ENCODE results near the gene DNAJC1. TPM values are rescaled to one million over a fixed set of nuclear protein-coding genes. Genes with fewer than 3 reads are reported as not detected.
"Not testable (repeated sequence)": the region's sequence is repeated elsewhere in the genome, so short reads cannot be mapped to it uniquely, and the experiment has no call there.

Gene DNAJC1
- total and polyA plus RNA-seq, 2 of the 4 experiments (the other 2 are of a cell fraction): 12.7 to 13.3 TPM

- dilution Hi-C loops (cut with HindIII; ENCODE audit: low sequenced_read_pairs, unreplicated experiment) (no loop called here), in situ Hi-C loops (cut with MboI; ENCODE audit: low sequenced_read_pairs) (no loop called here), intact Hi-C loops (cut with micrococcal nuclease) (no loop called here)
- no peak overlapping the region for H4K91ac ChIP-seq (ENCODE audit: insufficient read depth, low read depth, low read length)
- ATAC-seq (ENCODE audit: low read depth) (no peak), DNase-seq (no peak)
- no peak overlapping the region for H3K14ac ChIP-seq (replicated peaks; ENCODE audit: low read depth, low read length)
- H4K8ac ChIP-seq (ENCODE audit: low read depth in 2 of 2, low read length in 2 of 2): no peak overlapping the region
- no peak overlapping the region for H2BK20ac ChIP-seq (ENCODE audit: low read depth, low read length)
- no peak overlapping the region for H2AK9ac ChIP-seq (replicated peaks; ENCODE audit: low read depth, low read length, poor library complexity)
- no peak overlapping the region for H2BK15ac ChIP-seq (ENCODE audit: low read depth, low read length)
- no peaks in the 10 kb centered on the region for H3K9me1 ChIP-seq (ENCODE audit: insufficient read depth, low read length)
- no peak overlapping the region for H4K5ac ChIP-seq (ENCODE audit: low read depth, low read length)
- WGBS, 2 experiments (ENCODE audit: extremely low coverage in 2 of 2, insufficient read length in 1 of 2): no CpG with 5 or more reads among the region's 5 CpGs
- no peak overlapping the region for H2AK5ac ChIP-seq (ENCODE audit: low read depth, low read length)
- BruUV-seq (replicated peaks): no TSS peak
- H3K27me3 ChIP-seq (ENCODE audit: control insufficient read depth, insufficient read depth, low read length): no peaks in the 10 kb centered on the region
- H3K56ac ChIP-seq (ENCODE audit: extremely low read depth, insufficient read depth, low read length): no peak overlapping the region
- ChIA-PET POLR2A (ENCODE audit: unreplicated experiment) (no interaction called here), CTCF (no interaction called here)
- no peaks in the 10 kb centered on the region for H3K79me1 ChIP-seq (ENCODE audit: low read depth in 1 of 2, low read length in 2 of 2)
- H3K9me3 ChIP-seq (ENCODE audit: control insufficient read depth, insufficient read depth, low read length): peaks cover 2% of the 10 kb centered on the region; the same call in 1 of the 2 replicates
- no peak overlapping the region for H2AFZ ChIP-seq (replicated peaks; ENCODE audit: low read length, poor library complexity)
- no peaks in the 10 kb centered on the region for H4K20me1 ChIP-seq (ENCODE audit: insufficient read depth, low read length)
- no peak overlapping the region for H3K18ac ChIP-seq (ENCODE audit: low read depth, low read length)
- H3K27ac ChIP-seq (ENCODE audit: insufficient read depth, low read length): no peak overlapping the region
- H2BK120ac ChIP-seq (ENCODE audit: low read depth, low read length): no peak overlapping the region
- H3K36me3 ChIP-seq (ENCODE audit: control insufficient read depth, insufficient read depth, low read length): peaks cover 3% of the 10 kb centered on the region
- H3K4me3 ChIP-seq (ENCODE audit: insufficient read depth, low read depth, low read length): no peak overlapping the region
- TF ChIP-seq CEBPB (IDR thresholded peaks at IDR 0.05; ENCODE audit: low read depth, low read length) (no peak), POLR2A (IDR thresholded peaks at IDR 0.05; ENCODE audit: low read depth, low read length) (no peak), RCOR1 (IDR thresholded peaks at IDR 0.05; ENCODE audit: insufficient replicate concordance, low read length) (no peak), SMC3 (IDR thresholded peaks at IDR 0.05; ENCODE audit: low read depth, low read length) (no peak)
- H3K23ac ChIP-seq (ENCODE audit: low read depth, low read length): no peak overlapping the region
- H2BK5ac ChIP-seq (ENCODE audit: low read depth, low read length, poor library complexity, severe bottlenecking): no peak overlapping the region
- H3K9ac ChIP-seq (ENCODE audit: low read depth, low read length): no peak overlapping the region
- no peaks in the 10 kb centered on the region for H3K4me1 ChIP-seq (ENCODE audit: control insufficient read depth, insufficient read depth, low read length)
- no peak overlapping the region for H3K4ac ChIP-seq (ENCODE audit: low read depth, low read length)
- H3K4me2 ChIP-seq (ENCODE audit: low read depth, low read length): no peak overlapping the region
These were observed 130.3 kb downstream of the DNAJC1 start for GRCh38 chr10:21873198-21873597.

GRCh38 chr10:21872771-21873170 lies 130.8 kb downstream of the DNAJC1 start:
- H2AK9ac ChIP-seq (replicated peaks; ENCODE audit: low read depth, low read length, poor library complexity); H4K20me1 ChIP-seq (ENCODE audit: insufficient read depth, low read length); H3K18ac ChIP-seq (ENCODE audit: low read depth, low read length); H3K36me3 ChIP-seq (ENCODE audit: control insufficient read depth, insufficient read depth, low read length); H4K8ac ChIP-seq (ENCODE audit: low read depth in 2 of 2, low read length in 2 of 2); in situ Hi-C loops (cut with MboI; ENCODE audit: low sequenced_read_pairs); H2AFZ ChIP-seq (replicated peaks; ENCODE audit: low read length, poor library complexity); CTCF ChIA-PET; H2BK15ac ChIP-seq (ENCODE audit: low read depth, low read length); DNase-seq; ATAC-seq (ENCODE audit: low read depth); H3K14ac ChIP-seq (replicated peaks; ENCODE audit: low read depth, low read length); H3K27ac ChIP-seq (ENCODE audit: insufficient read depth, low read length); H2BK20ac ChIP-seq (ENCODE audit: low read depth, low read length); H3K4ac ChIP-seq (ENCODE audit: low read depth, low read length); H3K4me3 ChIP-seq (ENCODE audit: insufficient read depth, low read depth, low read length); H2BK5ac ChIP-seq (ENCODE audit: low read depth, low read length, poor library complexity, severe bottlenecking); BruUV-seq (replicated peaks); H3K4me1 ChIP-seq (ENCODE audit: control insufficient read depth, insufficient read depth, low read length); H3K23ac ChIP-seq (ENCODE audit: low read depth, low read length); H2AK5ac ChIP-seq (ENCODE audit: low read depth, low read length); H4K5ac ChIP-seq (ENCODE audit: low read depth, low read length); dilution Hi-C loops (cut with HindIII; ENCODE audit: low sequenced_read_pairs, unreplicated experiment); intact Hi-C loops (cut with micrococcal nuclease); POLR2A ChIA-PET (ENCODE audit: unreplicated experiment); H3K27me3 ChIP-seq (ENCODE audit: control insufficient read depth, insufficient read depth, low read length); H3K56ac ChIP-seq (ENCODE audit: extremely low read depth, insufficient read depth, low read length); H2BK120ac ChIP-seq (ENCODE audit: low read depth, low read length); H4K91ac ChIP-seq (ENCODE audit: insufficient read depth, low read depth, low read length); H3K79me1 ChIP-seq (ENCODE audit: low read depth in 1 of 2, low read length in 2 of 2); H3K4me2 ChIP-seq (ENCODE audit: low read depth, low read length); H3K9ac ChIP-seq (ENCODE audit: low read depth, low read length); H3K9me1 ChIP-seq (ENCODE audit: insufficient read depth, low read length); H3K9me3 ChIP-seq (ENCODE audit: control insufficient read depth, insufficient read depth, low read length): not testable (repeated sequence)
- no CpG with 5 or more reads among the region's 11 CpGs for WGBS, 2 experiments (ENCODE audit: extremely low coverage in 2 of 2, insufficient read length in 1 of 2)

Data from IMR-90 (cell line).